Measurements from ENCODE around the gene HS3ST3A1.
"Not testable (repeated sequence)": the region's sequence is repeated elsewhere in the genome, so short reads cannot be mapped to it uniquely, and the experiment has no call there.

HS3ST3A1 gene

DNA sequence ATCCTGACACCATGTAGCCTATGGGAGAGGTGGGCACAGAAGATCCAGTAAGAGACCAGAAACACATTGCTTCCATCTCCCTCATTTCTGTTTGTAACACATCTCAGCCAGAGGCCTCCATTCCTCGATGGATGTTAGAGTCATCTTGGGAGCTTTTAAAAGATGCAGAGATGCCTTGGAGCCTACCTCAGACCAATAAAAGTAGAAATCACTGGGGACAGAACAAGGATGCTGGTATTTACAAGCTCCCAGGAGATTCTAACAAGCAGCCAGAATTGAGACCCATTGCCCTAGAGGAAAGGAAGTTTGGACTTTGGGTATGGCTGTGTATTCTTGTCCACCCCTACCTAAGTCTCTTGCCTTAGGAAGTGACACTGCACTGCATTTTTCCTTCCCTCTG, 40.8 kb downstream of the HS3ST3A1 start:
- Histone ChIP-seq H3K4me3 (ENCODE audit: low read depth in 1 of 5, low read length in 5 of 5) (no peak overlapping the region), H3K27ac (ENCODE audit: low read depth, low read length) (no peak overlapping the region), H3K9ac (ENCODE audit: low read length in 5 of 5) (no peak overlapping the region), H3K36me3 (ENCODE audit: control insufficient read depth in 5 of 5, insufficient read depth in 5 of 5, low read length in 5 of 5) (no peaks in the 10 kb centered on the region), H3K27me3 (ENCODE audit: control insufficient read depth in 5 of 5, insufficient read depth in 4 of 5, low read length in 5 of 5) (no peaks in the 10 kb centered on the region), H3K9me3 (ENCODE audit: control insufficient read depth in 5 of 5, low read length in 5 of 5) (no peaks in the 10 kb centered on the region), H3K4me1 (ENCODE audit: control insufficient read depth in 5 of 5, insufficient read depth in 5 of 5, low read length in 5 of 5) (peaks cover 0 to 8% (median 2%) of the 10 kb centered on the region in 5 donors)

DNA sequence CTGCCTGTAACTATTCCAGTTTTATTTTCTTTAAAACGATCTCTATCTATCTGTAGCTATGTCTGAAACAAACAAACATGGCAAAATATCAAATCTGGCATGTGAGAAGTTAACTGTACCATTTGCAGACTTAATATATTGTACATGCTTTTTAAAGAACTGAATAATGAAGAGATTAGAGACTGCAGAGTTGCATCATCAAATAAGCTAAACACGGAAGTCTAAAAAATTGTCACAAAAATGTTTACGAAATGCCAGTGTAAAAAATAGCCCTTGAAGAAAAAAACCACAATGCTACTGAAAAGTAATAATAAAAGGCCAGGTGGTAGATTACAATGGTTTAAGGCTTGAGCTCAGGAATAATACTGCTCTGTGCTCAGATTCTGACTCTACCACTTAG, 43.1 kb downstream of the HS3ST3A1 start:
- no peaks in the 10 kb centered on the region for H3K9me3 ChIP-seq (ENCODE audit: control insufficient read depth in 5 of 5, low read length in 5 of 5)
- H3K27me3 ChIP-seq (ENCODE audit: control insufficient read depth in 5 of 5, insufficient read depth in 4 of 5, low read length in 5 of 5) = no peaks in the 10 kb centered on the region
- no peak overlapping the region for H3K27ac ChIP-seq (ENCODE audit: low read depth, low read length)
- peaks cover 0 to 8% (median 2%) of the 10 kb centered on the region in 5 donors for H3K4me1 ChIP-seq (ENCODE audit: control insufficient read depth in 5 of 5, insufficient read depth in 5 of 5, low read length in 5 of 5)
- H3K36me3 ChIP-seq (ENCODE audit: control insufficient read depth in 5 of 5, insufficient read depth in 5 of 5, low read length in 5 of 5) = no peaks in the 10 kb centered on the region
- H3K9ac ChIP-seq (ENCODE audit: low read length in 5 of 5) = no peak overlapping the region
- H3K4me3 ChIP-seq (ENCODE audit: low read depth in 1 of 5, low read length in 5 of 5) = no peak overlapping the region

DNA sequence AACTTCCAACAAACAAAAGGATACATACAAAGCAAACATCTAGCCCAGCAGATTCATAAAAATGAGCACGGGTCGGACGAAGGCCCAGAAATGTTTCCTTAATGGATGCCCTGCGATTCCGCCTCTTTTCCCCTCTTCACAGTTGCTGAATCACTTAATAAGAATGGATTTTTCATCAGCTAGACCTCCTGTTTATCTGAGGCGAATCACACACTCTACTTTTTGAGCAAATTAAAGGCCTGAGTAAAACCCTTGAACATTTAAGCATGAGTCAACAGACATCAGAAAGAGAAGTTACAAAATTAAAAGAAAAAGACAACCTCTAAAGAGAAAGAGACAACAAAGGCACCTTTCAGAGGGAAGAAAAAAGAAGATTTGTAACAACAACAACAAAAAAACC, 44.7 kb downstream of the HS3ST3A1 start:
- Histone ChIP-seq H3K9me3 (ENCODE audit: control insufficient read depth in 5 of 5, low read length in 5 of 5) (no peaks in the 10 kb centered on the region), H3K9ac (ENCODE audit: low read length in 5 of 5) (no peak overlapping the region), H3K27ac (ENCODE audit: low read depth, low read length) (no peak overlapping the region), H3K4me3 (ENCODE audit: low read depth in 1 of 5, low read length in 5 of 5) (no peak overlapping the region), H3K36me3 (ENCODE audit: control insufficient read depth in 5 of 5, insufficient read depth in 5 of 5, low read length in 5 of 5) (no peaks in the 10 kb centered on the region), H3K4me1 (ENCODE audit: control insufficient read depth in 5 of 5, insufficient read depth in 5 of 5, low read length in 5 of 5) (peaks cover 0 to 5% (median under 1%) of the 10 kb centered on the region in 5 donors), H3K27me3 (ENCODE audit: control insufficient read depth in 5 of 5, insufficient read depth in 4 of 5, low read length in 5 of 5) (no peaks in the 10 kb centered on the region)

DNA sequence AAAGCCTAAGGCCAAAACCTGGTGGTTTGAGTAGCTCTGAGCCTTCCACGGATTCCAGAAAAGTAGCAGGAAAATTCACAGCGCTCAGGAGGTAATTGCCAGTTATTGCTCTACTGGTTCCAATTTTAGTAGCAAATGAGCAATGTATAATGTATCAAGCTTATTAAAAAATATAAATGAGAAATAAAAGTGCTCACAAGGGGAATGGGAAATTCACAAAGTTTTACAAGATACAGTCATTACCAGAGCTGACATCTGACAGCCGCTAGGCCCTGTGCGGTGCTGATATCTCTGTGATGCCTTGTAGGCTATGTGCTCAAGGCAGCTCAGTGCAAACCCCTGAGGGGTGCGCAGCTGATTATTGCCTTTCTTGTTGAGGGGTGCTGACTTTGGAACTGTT, 47.5 kb downstream of the HS3ST3A1 start:
- Histone ChIP-seq H3K27me3 (ENCODE audit: control insufficient read depth in 5 of 5, insufficient read depth in 4 of 5, low read length in 5 of 5) (no peaks in the 10 kb centered on the region), H3K9ac (ENCODE audit: low read length in 5 of 5) (no peak overlapping the region), H3K27ac (ENCODE audit: low read depth, low read length) (no peak overlapping the region), H3K4me3 (ENCODE audit: low read depth in 1 of 5, low read length in 5 of 5) (no peak overlapping the region), H3K4me1 (ENCODE audit: control insufficient read depth in 5 of 5, insufficient read depth in 5 of 5, low read length in 5 of 5) (no peaks in the 10 kb centered on the region), H3K36me3 (ENCODE audit: control insufficient read depth in 5 of 5, insufficient read depth in 5 of 5, low read length in 5 of 5) (no peaks in the 10 kb centered on the region), H3K9me3 (ENCODE audit: control insufficient read depth in 5 of 5, low read length in 5 of 5) (peaks cover 0 to 4% (median 0%) of the 10 kb centered on the region in 5 donors)

DNA sequence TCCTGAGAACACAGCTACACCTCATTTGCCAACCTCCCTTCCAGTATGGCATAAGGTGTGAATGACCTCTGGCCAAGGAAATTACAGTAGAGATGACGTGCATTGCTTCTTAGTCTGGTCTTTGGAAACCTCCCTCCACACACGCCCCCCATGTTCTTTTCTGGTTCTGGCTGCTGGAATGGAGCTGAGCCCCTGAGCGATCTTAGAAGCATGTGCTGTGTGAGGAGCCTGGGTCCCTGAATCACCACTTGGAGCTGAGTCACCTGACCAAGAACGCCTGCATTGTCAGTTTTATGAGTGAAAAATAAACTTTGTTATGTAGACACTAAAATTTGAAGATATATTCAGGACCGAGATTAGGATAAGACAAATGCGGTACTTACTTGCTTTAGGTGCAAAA, 51.4 kb downstream of the HS3ST3A1 start:
- no peaks in the 10 kb centered on the region for H3K27me3 ChIP-seq (ENCODE audit: control insufficient read depth in 5 of 5, insufficient read depth in 4 of 5, low read length in 5 of 5)
- H3K9me3 ChIP-seq (ENCODE audit: control insufficient read depth in 5 of 5, low read length in 5 of 5) = peaks cover 0 to 4% (median 0%) of the 10 kb centered on the region in 5 donors
- H3K4me1 ChIP-seq (ENCODE audit: control insufficient read depth in 5 of 5, insufficient read depth in 5 of 5, low read length in 5 of 5) = no peaks in the 10 kb centered on the region
- no peak overlapping the region for H3K27ac ChIP-seq (ENCODE audit: low read depth, low read length)
- H3K36me3 ChIP-seq (ENCODE audit: control insufficient read depth in 5 of 5, insufficient read depth in 5 of 5, low read length in 5 of 5) = no peaks in the 10 kb centered on the region
- H3K4me3 ChIP-seq (ENCODE audit: low read depth in 1 of 5, low read length in 5 of 5) = no peak overlapping the region
- H3K9ac ChIP-seq (ENCODE audit: low read length in 5 of 5) = no peak overlapping the region

DNA sequence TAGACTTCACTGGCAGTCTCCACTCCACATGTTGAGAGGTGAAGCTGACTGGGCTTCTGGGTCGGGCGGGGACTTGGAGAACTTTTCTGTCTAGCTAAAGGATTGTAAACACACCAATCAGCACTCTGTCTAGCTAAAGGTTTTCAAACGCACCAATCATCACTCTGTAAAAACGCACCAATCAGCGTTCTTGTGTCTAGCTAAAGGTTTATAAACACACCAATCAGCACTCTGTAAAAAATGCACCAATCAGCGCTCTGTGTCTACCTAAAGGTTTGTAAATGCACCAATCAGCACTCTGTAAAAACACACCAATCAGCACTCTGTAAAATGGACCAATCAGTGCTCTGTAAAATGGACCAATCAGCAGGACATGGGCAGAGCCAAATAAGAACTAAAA, 53.2 kb downstream of the HS3ST3A1 start:
- not testable (repeated sequence) for H3K4me3 ChIP-seq (ENCODE audit: low read depth in 1 of 5, low read length in 5 of 5); H3K27me3 ChIP-seq (ENCODE audit: control insufficient read depth in 5 of 5, insufficient read depth in 4 of 5, low read length in 5 of 5); H3K4me1 ChIP-seq (ENCODE audit: control insufficient read depth in 5 of 5, insufficient read depth in 5 of 5, low read length in 5 of 5); H3K27ac ChIP-seq (ENCODE audit: low read depth, low read length); H3K9me3 ChIP-seq (ENCODE audit: control insufficient read depth in 5 of 5, low read length in 5 of 5); H3K36me3 ChIP-seq (ENCODE audit: control insufficient read depth in 5 of 5, insufficient read depth in 5 of 5, low read length in 5 of 5); H3K9ac ChIP-seq (ENCODE audit: low read length in 5 of 5)

DNA sequence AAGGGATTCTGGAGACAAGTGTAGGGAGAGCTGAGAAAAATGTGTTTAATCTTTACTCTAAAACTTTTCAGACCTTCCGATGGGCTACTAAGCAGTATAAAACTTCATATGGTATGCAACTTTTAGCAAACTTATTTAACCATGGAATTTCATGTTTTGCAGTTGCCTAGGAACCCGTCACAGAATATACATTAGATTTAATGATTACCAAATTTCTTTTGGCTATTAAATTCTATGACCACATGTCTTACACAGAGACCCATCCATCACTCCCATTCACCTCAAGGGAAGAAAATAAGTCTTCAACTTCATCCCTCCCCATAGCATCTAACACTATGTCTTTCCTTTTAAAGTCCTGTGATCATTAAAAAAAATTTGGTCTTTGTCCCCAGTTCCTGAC, 54.9 kb downstream of the HS3ST3A1 start:
- H3K4me1 ChIP-seq (ENCODE audit: control insufficient read depth in 5 of 5, insufficient read depth in 5 of 5, low read length in 5 of 5) = no peaks in the 10 kb centered on the region
- peaks cover 0 to 4% (median 0%) of the 10 kb centered on the region in 5 donors for H3K9me3 ChIP-seq (ENCODE audit: control insufficient read depth in 5 of 5, low read length in 5 of 5)
- H3K27ac ChIP-seq (ENCODE audit: low read depth, low read length) = no peak overlapping the region
- no peak overlapping the region for H3K9ac ChIP-seq (ENCODE audit: low read length in 5 of 5)
- H3K27me3 ChIP-seq (ENCODE audit: control insufficient read depth in 5 of 5, insufficient read depth in 4 of 5, low read length in 5 of 5) = no peaks in the 10 kb centered on the region
- H3K4me3 ChIP-seq (ENCODE audit: low read depth in 1 of 5, low read length in 5 of 5) = no peak overlapping the region
- H3K36me3 ChIP-seq (ENCODE audit: control insufficient read depth in 5 of 5, insufficient read depth in 5 of 5, low read length in 5 of 5) = no peaks in the 10 kb centered on the region

DNA sequence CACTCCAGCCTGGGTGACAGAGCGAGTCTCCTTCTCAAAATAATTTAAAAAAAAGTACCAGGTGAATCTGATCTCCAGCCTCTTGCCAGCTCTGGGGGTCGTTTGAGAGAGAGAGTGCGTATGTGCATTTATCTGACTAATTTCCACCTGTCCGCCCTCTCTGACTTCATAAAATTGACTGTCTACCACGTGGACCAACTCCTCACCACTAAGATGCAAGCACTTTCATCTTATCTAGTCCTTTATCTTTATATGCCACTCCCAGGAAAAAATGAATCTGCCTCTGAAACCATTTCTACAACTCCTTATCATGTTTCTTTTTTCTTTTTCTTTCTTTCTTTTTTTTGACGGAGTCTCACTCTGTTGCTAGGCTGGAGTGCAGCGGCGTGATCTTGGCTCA, 55.8 kb downstream of the HS3ST3A1 start:
- Histone ChIP-seq H3K27ac (ENCODE audit: low read depth, low read length) (no peak overlapping the region), H3K4me1 (ENCODE audit: control insufficient read depth in 5 of 5, insufficient read depth in 5 of 5, low read length in 5 of 5) (no peaks in the 10 kb centered on the region), H3K27me3 (ENCODE audit: control insufficient read depth in 5 of 5, insufficient read depth in 4 of 5, low read length in 5 of 5) (no peaks in the 10 kb centered on the region), H3K9ac (ENCODE audit: low read length in 5 of 5) (no peak overlapping the region), H3K36me3 (ENCODE audit: control insufficient read depth in 5 of 5, insufficient read depth in 5 of 5, low read length in 5 of 5) (no peaks in the 10 kb centered on the region), H3K4me3 (ENCODE audit: low read depth in 1 of 5, low read length in 5 of 5) (no peak overlapping the region), H3K9me3 (ENCODE audit: control insufficient read depth in 5 of 5, low read length in 5 of 5) (peaks cover 0 to 4% (median 0%) of the 10 kb centered on the region in 5 donors)

DNA sequence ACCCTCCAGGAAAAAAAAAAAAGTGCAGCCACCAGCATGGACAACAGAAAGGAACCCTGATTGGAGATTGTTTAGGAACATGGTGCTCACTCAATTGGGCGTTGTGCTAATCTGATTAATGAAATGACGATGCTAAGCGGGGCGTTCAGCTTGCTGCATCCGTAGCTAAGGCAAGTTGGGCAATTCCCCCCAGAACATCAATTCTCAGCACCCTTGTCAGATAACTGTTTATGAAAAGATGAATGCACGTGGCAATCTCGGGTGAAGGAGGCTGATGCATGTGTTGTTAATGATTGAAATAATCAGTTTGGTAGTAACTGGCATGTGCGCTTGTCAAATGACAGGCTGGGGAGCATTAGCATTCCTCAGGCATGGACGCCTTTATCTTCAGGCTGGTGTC, 57.0 kb downstream of the HS3ST3A1 start:
- H3K27ac ChIP-seq (ENCODE audit: low read depth, low read length) = no peak overlapping the region
- H3K4me3 ChIP-seq (ENCODE audit: low read depth in 1 of 5, low read length in 5 of 5) = no peak overlapping the region

DNA sequence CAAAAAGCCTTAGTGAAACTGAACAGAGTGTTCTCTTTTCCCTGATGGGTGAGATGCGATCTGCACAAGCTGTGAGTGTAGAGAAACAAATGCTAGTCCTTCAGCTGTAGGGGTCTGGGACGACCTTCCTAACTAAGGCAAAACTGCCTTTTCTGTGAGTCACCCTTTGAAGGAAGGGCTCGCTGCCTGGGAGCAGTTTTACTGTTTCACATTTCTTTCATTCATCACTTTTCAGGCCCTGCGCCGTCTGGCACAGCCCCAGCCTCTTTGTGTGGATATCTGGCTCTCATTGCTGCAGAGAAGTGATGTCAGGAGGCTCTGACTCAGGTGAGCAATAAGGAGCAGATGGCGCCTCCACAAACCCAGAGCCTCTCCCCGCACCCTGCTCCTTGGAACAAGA, 57.4 kb downstream of the HS3ST3A1 start:
- Histone ChIP-seq H3K36me3 (ENCODE audit: control insufficient read depth in 5 of 5, insufficient read depth in 5 of 5, low read length in 5 of 5) (no peaks in the 10 kb centered on the region), H3K27me3 (ENCODE audit: control insufficient read depth in 5 of 5, insufficient read depth in 4 of 5, low read length in 5 of 5) (no peaks in the 10 kb centered on the region), H3K4me1 (ENCODE audit: control insufficient read depth in 5 of 5, insufficient read depth in 5 of 5, low read length in 5 of 5) (peaks cover 0 to 2% (median 0%) of the 10 kb centered on the region in 5 donors), H3K9ac (ENCODE audit: low read length in 5 of 5) (no peak overlapping the region), H3K4me3 (ENCODE audit: low read depth in 1 of 5, low read length in 5 of 5) (no peak overlapping the region), H3K27ac (ENCODE audit: low read depth, low read length) (no peak overlapping the region), H3K9me3 (ENCODE audit: control insufficient read depth in 5 of 5, low read length in 5 of 5) (no peaks in the 10 kb centered on the region)

More for the DNA sequence above, 57.0 kb downstream of the HS3ST3A1 start:
- H3K9me3 ChIP-seq (ENCODE audit: control insufficient read depth in 5 of 5, low read length in 5 of 5) = no peaks in the 10 kb centered on the region
- no peaks in the 10 kb centered on the region for H3K27me3 ChIP-seq (ENCODE audit: control insufficient read depth in 5 of 5, insufficient read depth in 4 of 5, low read length in 5 of 5)
- H3K9ac ChIP-seq (ENCODE audit: low read length in 5 of 5) = no peak overlapping the region
- no peaks in the 10 kb centered on the region for H3K36me3 ChIP-seq (ENCODE audit: control insufficient read depth in 5 of 5, insufficient read depth in 5 of 5, low read length in 5 of 5)
- H3K4me1 ChIP-seq (ENCODE audit: control insufficient read depth in 5 of 5, insufficient read depth in 5 of 5, low read length in 5 of 5) = peaks cover 0 to 2% (median 0%) of the 10 kb centered on the region in 5 donors

DNA sequence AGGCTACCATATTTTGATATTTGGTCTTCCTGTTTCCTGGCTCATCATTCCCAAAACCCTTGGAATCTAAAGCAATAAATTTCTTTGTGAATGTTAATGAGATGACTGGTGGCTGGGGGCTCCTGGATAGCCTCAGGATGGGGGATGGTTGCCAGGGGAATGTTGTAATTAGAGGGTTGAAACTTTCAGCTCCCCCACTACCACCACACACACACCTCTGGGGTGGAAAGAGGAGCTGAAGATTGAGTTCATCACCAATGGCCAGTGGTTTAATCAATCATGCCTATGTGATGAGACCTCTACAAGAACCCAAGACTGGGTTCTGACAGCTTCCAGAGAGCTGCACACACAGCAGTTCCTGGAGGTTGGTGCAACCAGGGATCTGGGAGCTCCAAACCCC, 59.1 kb downstream of the HS3ST3A1 start:
- Histone ChIP-seq H3K27ac (ENCODE audit: low read depth, low read length) (no peak overlapping the region), H3K27me3 (ENCODE audit: control insufficient read depth in 5 of 5, insufficient read depth in 4 of 5, low read length in 5 of 5) (no peaks in the 10 kb centered on the region), H3K9ac (ENCODE audit: low read length in 5 of 5) (no peak overlapping the region), H3K4me3 (ENCODE audit: low read depth in 1 of 5, low read length in 5 of 5) (no peak overlapping the region), H3K4me1 (ENCODE audit: control insufficient read depth in 5 of 5, insufficient read depth in 5 of 5, low read length in 5 of 5) (peaks cover 0 to 2% (median 0%) of the 10 kb centered on the region in 5 donors), H3K9me3 (ENCODE audit: control insufficient read depth in 5 of 5, low read length in 5 of 5) (peaks cover 0 to 5% (median 0%) of the 10 kb centered on the region in 5 donors), H3K36me3 (ENCODE audit: control insufficient read depth in 5 of 5, insufficient read depth in 5 of 5, low read length in 5 of 5) (no peaks in the 10 kb centered on the region)

All from subcutaneous abdominal adipose tissue (tissue), 5 donors.